ENCODE data around the gene ATG101. TPM values are rescaled to one million over a fixed set of nuclear protein-coding genes. Genes with fewer than 3 reads are reported as not detected.

ATG101 gene
- total RNA-seq, 2 donors from 2014 or later = 43.0 to 46.6 TPM

DNA sequence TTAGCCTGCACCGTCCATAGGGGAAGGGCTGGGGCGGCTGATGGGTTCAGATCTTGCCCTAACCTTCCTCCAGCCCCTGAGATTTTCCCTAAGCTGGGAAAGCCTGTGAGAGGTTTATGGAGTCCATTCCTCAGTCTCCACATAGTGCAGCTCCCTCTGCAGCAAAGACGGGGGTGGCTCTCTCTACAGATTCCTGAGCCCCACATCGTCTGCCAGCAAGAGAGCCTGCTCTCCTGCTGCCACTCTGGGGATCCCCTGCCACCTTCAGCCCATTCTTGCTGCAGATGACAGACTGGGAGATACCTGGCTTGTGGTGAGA lies 12.8 kb downstream of the ATG101 start:
- H3K27me3 ChIP-seq (replicated peaks; ENCODE audit: insufficient read depth) = no peaks in the 10 kb centered on the region
- no peaks in the 10 kb centered on the region for H3K9me3 ChIP-seq
- DNase-seq (ENCODE audit: low spot score) (no peak), ATAC-seq (ENCODE audit: insufficient number of reproducible peaks, low FRiP score, low read depth) (no peak)
- TF ChIP-seq CTCF (IDR thresholded peaks at IDR 0.05) = no peak
- H3K4me3 ChIP-seq = no peak overlapping the region
- peaks cover 11% of the 10 kb centered on the region for H3K36me3 ChIP-seq
- H3K4me1 ChIP-seq (ENCODE audit: control insufficient read depth in 1 of 2, low read depth in 2 of 2) = peaks cover 7 to 15% of the 10 kb centered on the region in 2 donors
- peak overlapping the region in 1 of 2 donors; percentile 28 for H3K27ac ChIP-seq

DNA sequence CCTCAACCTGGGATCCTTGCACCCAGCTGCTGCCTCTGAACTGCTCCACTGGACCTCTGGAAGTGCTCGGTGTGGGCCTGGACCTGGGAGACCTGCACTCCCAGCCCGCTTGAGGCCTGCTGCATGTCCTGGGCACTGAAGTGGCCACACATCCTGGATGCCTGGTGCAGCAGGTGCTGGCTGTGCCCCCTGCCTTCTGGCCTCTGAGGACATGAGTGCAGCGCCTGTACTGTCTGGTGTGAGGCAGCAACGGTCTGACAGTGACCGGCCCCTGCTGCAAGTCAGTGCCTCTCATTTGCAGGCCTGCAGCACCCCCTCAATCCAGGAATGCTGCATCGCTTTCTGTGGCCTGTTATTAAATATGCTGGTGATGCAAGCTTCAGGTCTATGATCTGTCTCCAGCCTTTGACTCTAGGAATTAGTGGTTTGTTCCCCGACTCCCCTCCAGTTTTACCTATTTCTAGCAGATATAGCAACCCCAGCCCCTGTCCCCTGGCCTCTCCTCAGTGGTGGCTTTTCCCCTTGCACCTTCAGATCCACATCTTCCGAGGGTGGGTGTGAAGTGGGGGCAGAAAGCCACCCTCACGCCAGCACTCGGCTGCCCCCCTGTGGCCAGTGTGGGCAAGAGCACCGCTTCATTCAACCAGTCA lies 13.3 kb downstream of the ATG101 start:
- DNase-seq (ENCODE audit: low spot score) (no peak), ATAC-seq (ENCODE audit: insufficient number of reproducible peaks, low FRiP score, low read depth) (no peak)
- no peaks in the 10 kb centered on the region for H3K27me3 ChIP-seq (replicated peaks; ENCODE audit: insufficient read depth)
- TF ChIP-seq CTCF (IDR thresholded peaks at IDR 0.05) = peak; percentile 96
- H3K4me3 ChIP-seq = no peak overlapping the region
- H3K27ac ChIP-seq = no peak overlapping the region
- peaks cover 7 to 15% of the 10 kb centered on the region in 2 donors for H3K4me1 ChIP-seq (ENCODE audit: control insufficient read depth in 1 of 2, low read depth in 2 of 2)
- peaks cover 8% of the 10 kb centered on the region for H3K36me3 ChIP-seq
- no peaks in the 10 kb centered on the region for H3K9me3 ChIP-seq

- no peaks in the 10 kb centered on the region for H3K9me3 ChIP-seq
- no peaks in the 10 kb centered on the region for H3K27me3 ChIP-seq (replicated peaks; ENCODE audit: insufficient read depth)
- ATAC-seq (ENCODE audit: insufficient number of reproducible peaks, low FRiP score, low read depth) (no peak), DNase-seq (ENCODE audit: low spot score) (no peak)
- peaks cover 7 to 15% of the 10 kb centered on the region in 2 donors for H3K4me1 ChIP-seq (ENCODE audit: control insufficient read depth in 1 of 2, low read depth in 2 of 2)
- no peak overlapping the region for H3K27ac ChIP-seq
- no peak for TF ChIP-seq CTCF (IDR thresholded peaks at IDR 0.05)
- H3K36me3 ChIP-seq = peaks cover 3% of the 10 kb centered on the region
- H3K4me3 ChIP-seq = no peak overlapping the region
These were observed 13.8 kb downstream of the ATG101 start for GRCh38 chr12:52083638-52083996.

DNA sequence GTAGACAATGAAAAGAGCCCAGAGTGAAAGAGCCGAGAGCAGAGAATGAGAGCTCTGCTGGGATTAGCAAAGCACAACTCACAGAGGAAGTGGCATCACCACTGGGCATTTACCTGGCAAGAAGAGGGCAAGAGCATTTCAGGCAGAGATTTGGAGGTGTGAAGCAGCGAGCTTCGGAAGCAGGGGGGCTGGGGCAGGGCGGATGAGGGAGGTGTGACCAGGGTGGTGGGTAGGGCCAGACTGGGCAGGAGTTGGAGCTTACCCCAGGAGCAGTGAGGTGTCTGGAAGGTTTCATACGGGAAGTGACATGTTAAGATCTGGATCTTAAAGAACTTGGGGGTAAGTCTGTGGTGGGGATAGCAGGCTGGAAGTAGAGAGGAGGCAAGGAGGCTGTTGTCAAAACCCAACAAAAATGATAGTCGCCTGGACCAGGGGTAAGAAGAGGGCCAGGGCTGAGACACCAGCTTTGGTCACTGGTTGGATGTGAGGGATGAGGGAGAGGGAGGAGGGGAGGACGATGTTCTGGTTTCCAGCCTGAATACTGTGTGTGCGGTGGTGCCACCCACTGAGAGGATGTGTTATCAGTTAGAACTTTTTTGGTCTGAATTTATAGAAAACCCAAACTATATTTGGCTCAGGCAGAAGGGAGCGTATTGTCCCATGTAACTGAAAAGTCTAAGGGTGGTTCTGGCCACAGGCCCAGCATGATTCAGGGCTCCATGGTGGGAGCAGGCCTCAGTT lies 14.9 kb downstream of the ATG101 start:
- no peak overlapping the region for H3K4me3 ChIP-seq
- TF ChIP-seq CTCF (IDR thresholded peaks at IDR 0.05) = no peak
- H3K27ac ChIP-seq = no peak overlapping the region
- DNase-seq (ENCODE audit: low spot score) (no peak), ATAC-seq (ENCODE audit: insufficient number of reproducible peaks, low FRiP score, low read depth) (no peak)
- H3K4me1 ChIP-seq (ENCODE audit: control insufficient read depth in 1 of 2, low read depth in 2 of 2) = peaks cover 7 to 15% of the 10 kb centered on the region in 2 donors
- no peaks in the 10 kb centered on the region for H3K27me3 ChIP-seq (replicated peaks; ENCODE audit: insufficient read depth)
- H3K36me3 ChIP-seq = no peaks in the 10 kb centered on the region
- H3K9me3 ChIP-seq = no peaks in the 10 kb centered on the region

- no peak overlapping the region for H3K4me3 ChIP-seq
- TF ChIP-seq CTCF (IDR thresholded peaks at IDR 0.05) = no peak
- H3K9me3 ChIP-seq = no peaks in the 10 kb centered on the region
- ATAC-seq (ENCODE audit: insufficient number of reproducible peaks, low FRiP score, low read depth) (no peak), DNase-seq (ENCODE audit: low spot score) (no peak)
- H3K27ac ChIP-seq = no peak overlapping the region
- H3K27me3 ChIP-seq (replicated peaks; ENCODE audit: insufficient read depth) = no peaks in the 10 kb centered on the region
- H3K4me1 ChIP-seq (ENCODE audit: control insufficient read depth in 1 of 2, low read depth in 2 of 2) = peaks cover 7 to 15% of the 10 kb centered on the region in 2 donors
- H3K36me3 ChIP-seq = no peaks in the 10 kb centered on the region
These were observed 16.0 kb downstream of the ATG101 start for GRCh38 chr12:52085682-52086180.

Data from thoracic aorta (tissue), 2 donors.